Myocyte (in vitro differentiated cells): ENCODE data around the gene SPIN2B. TPM values are rescaled to one million over a fixed set of nuclear protein-coding genes. Genes with fewer than 3 reads are reported as not detected.
"Not testable (repeated sequence)": the region's sequence is repeated elsewhere in the genome, so short reads cannot be mapped to it uniquely, and the experiment has no call there.

Experiments used
- DNase-seq: peaks from one replicate; pipeline ENCODE4 v3.0.0-alpha.2; 2012; ENCODE audit warnings: low read depth
- polyA plus RNA-seq: library from polyadenylated mRNA; unstranded; fragments of >200 nt; gene quantifications from one replicate; pipeline ENCODE4 v1.2.1, GENCODE V29; 2012; ENCODE audit warnings: missing spikeins
- total RNA-seq: library from RNA; depleted of rRNA; stranded (reverse); fragments of >200 nt; gene quantifications from 2 replicates; pipeline ENCODE4 v1.2.3, GENCODE V29; 2014

The SPIN2B gene
- total RNA-seq, result 19.1 and 20.5 TPM in 2 replicates
- 22.6 TPM for polyA plus RNA-seq

- peak; percentile 87 for DNase-seq
Measured at GRCh38 chrX:57121162-57121755, at the start of gene SPIN2B. Gene SPIN2B (minus strand): TSS chrX:57121548.

GRCh38 chrX:57156397-57157049 is 35.2 kb upstream of the SPIN2B start:
- peak; percentile 55 for DNase-seq

- no peak for DNase-seq
Measured at GRCh38 chrX:57155171-57155570, 33.8 kb upstream of the SPIN2B start.

DNA sequence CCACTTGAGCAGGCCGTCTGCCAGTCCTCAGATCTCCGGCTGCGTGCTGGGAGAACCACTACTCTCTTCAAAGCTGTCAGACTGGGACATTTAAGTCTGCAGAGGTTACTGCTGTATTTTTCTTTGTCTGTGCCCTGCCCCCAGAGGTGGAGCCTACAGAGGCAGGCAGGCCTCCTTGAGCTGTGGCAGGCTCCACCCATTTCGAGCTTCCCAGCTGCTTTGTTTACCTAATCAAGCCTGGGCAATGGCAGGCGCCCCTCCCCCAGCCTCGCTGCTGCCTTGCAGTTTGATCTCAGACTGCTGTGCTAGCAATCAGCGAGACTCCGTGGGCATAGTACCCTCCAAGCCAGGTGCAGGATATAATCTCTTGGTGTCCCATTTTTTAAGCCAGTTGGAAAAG is 30.9 kb upstream of the SPIN2B start:
- DNase-seq, result not testable (repeated sequence)

- no peak for DNase-seq
Measured at GRCh38 chrX:57138674-57139073, 17.3 kb upstream of the SPIN2B start.

- no peak for DNase-seq
Measured at GRCh38 chrX:57137501-57137900, 16.2 kb upstream of the SPIN2B start.

DNA sequence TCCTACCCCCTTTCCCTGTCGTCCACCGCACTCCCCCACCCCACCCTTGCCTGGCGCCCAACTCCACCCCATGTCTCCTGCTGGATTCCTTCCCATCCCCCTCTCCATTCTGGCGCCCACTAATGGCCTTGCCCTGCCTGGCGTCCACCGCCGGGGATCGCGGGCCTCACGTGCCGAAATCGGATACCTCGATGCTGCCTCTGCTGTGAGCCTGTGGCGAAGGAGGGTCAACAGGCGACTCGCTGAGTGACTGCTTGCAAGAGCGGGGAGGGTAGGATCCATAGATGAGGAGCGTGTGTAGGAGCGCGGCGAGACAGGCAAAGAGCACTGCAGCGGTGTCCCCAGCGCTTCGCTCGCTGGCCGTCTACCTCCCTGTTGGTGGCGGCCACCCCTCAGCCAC is 15.7 kb upstream of the SPIN2B start, which contains the start of gene SPIN2A:
Gene SPIN2A, minus strand, starts transcription at position 325 of the 400 bp plus-strand sequence. CDS start 800 bp downstream, outside the sequence.
- DNase-seq, result not testable (repeated sequence)

- DNase-seq, result not testable (repeated sequence)
Measured at GRCh38 chrX:57136589-57136988, 15.2 kb upstream of the SPIN2B start.

DNA sequence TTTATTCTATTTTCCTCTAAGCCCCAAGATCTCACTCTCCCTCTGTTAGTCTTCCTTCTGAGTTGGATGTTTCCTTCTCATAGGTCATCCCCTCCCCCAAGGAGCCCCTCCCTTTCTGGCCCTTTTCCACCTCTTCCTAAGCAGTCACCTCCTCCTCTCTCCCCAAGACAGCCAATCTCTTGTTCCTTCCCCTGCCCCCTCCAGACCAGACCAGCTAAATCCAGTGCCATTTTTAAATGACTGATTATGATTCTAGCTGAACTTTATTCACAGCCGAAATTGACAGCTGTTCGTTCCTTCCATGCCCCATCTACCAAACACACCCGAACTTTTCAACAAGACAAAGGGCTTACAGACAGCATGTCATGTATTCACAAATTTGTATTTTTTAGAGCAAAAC is 13.9 kb upstream of the SPIN2B start:
- no peak for DNase-seq

DNA sequence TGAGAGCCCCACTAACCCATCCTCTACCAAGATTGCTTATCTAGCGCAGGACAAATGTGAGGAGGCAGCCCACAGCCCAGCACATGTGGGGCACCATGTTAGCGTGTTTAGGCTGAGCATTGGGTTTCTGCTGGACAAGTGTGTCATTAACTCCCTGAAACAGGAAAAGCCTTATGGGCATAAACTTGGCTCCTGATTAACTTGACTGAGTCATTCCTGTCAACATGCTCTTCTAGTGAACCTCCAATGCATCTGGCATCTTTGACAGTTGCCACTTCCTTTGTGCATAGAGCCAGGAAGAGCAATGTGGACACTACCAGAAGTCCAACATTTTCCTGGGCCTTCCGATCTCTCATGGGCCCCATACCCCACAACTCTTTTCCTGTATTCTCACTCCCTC is 13.4 kb upstream of the SPIN2B start:
- no peak for DNase-seq

GRCh38 chrX:57133706-57134105 is 12.4 kb upstream of the SPIN2B start:
- DNase-seq, result no peak

- not testable (repeated sequence) for DNase-seq
Measured at GRCh38 chrX:57133284-57133683, 11.9 kb upstream of the SPIN2B start.

- DNase-seq, result no peak
Measured at GRCh38 chrX:57132046-57132445, 10.7 kb upstream of the SPIN2B start.

DNA sequence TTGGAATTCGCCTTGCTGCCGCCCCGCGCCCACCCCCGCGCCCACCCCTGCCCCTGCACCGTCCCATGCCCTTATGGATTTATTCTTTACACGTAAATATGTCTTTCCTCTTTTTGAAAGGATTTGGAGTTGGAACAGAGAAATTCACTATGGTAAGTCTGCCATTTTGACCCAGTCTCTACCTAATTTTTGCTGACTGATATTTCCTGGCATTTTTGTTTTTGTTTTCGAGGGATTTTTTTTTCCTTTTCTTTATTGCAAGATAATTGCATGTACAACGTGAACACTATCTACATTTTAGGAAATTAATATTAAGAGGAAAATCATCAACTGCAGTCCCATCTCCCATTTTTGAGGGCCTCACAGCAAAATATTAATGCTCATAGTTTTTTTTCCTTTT is 468 bp upstream of the SPIN2B start:
- DNase-seq, result no peak

DNA sequence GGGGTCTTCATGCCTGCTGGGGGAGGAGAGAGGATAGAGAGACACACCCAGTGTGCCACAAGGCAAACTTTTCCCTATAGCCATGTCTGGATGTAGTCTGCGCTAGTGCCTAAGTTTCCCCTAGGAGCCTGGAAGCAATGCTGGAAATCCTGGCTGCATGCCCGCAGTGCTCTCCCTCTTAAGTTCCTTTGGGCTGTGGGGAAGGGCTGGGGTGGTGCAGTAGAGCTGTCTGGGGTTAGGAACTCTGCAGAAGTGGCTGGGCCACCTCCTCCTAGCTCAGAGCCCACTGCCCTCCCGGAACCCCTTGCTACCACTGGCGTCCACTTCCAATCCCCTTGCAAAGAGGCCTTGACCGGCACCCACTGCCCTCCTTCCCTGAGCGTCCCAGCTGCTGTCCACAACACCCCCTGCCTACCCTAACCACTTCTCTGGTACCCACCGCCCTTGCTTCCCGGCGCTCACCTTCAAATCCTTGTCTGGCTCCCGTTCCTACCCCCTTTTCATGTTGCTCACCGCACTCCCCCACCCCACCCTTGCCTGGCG is 658 bp downstream of the SPIN2B start:
- not testable (repeated sequence) for DNase-seq

DNA sequence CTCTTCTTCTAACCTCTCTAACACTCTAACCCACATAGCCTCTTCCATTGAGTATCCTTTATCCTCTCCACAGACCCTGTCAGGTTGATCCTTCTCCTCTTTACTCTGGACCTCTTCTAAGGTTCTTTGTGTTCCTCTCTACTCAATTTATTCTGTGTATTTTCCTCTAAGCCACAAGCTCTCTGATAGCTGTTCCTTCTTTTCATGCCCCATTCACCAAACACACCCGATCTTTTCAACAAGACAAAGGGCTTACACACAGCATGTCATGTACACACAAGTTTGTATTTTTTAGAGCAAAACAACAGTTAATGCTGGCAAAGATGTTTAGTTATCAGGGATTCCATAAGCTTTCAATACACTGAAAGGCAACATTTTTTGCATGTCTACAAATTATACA is 1.9 kb downstream of the SPIN2B start:
- peak; percentile 40 for DNase-seq

DNA sequence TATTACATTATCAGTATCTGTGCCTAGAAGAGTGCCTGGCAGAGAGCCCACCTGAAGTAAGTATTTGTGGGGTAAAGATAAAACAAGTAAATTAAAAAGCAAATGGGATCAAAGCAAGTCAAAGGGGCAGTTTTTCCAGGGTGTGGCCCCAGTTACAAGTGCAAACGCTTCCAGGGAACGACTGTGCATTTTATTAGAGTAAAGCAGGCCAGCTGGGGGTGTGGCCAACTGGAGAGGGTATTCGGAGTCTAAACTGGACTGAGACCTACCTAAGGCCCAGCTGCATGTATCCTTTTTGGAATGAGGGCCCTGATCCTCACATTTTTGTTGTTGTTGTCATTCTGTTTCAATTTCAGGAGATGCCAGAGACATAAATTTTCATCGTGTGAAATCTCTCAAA is 3.8 kb downstream of the SPIN2B start:
- DNase-seq, result not testable (repeated sequence)

GRCh38 chrX:57104921-57105398 is 16.4 kb downstream of the SPIN2B start:
- no peak for DNase-seq

DNA sequence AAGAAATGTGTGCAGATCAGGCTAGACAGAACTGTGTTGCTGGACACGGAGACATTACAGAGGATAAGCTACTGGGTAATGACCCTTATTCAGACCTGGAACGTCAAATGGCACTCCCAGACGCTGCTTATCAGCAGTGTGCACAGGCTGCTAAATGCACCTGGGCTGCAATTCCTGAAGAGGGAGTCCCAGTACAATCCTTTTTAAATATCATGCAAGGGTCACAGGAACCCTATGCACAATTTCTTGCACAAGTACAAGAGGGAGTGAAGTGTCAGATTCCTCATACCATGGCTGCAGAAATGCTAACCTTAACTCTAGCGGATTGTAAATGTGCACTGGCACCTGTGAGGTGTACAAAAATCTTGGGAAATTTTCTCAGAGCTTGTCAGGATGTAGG is 16.9 kb downstream of the SPIN2B start:
- DNase-seq, result no peak

- DNase-seq, result no peak
Measured at GRCh38 chrX:57103489-57103888, 17.9 kb downstream of the SPIN2B start.

GRCh38 chrX:57102918-57103317 is 18.4 kb downstream of the SPIN2B start:
- DNase-seq, result not testable (repeated sequence)

- no peak for DNase-seq
Measured at GRCh38 chrX:57083143-57083542, 38.2 kb downstream of the SPIN2B start.

DNA sequence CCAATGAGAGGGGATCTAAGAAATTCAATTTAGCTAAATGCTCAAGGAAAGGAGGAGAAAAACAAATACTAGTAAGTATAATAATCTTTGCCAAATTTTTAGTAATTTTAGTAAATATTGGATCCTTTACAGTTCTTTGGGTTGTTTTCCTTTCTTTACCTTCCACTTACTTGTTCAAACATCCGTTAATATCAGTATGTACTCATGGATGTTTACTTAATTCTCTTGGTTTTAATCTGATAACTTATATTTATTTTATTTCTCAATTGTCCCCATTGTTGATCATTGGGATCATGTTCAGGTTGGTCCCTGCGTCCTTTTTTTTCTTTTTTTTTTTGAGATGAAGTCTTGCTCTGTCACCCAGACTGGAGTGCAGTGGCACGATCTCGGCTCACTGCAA is 46.9 kb downstream of the SPIN2B start:
- no peak for DNase-seq
